Activated T-cell treated with anti-CD3 and anti-CD28 coated beads for 48 hours (primary cell): ENCODE data around the gene SLC2A4RG.

Source experiments
- DNase-seq: peaks from one replicate; pipeline ENCODE4 v3.0.0-alpha.2; 2020; ENCODE audit warnings: low read depth

The SLC2A4RG gene, protein sequence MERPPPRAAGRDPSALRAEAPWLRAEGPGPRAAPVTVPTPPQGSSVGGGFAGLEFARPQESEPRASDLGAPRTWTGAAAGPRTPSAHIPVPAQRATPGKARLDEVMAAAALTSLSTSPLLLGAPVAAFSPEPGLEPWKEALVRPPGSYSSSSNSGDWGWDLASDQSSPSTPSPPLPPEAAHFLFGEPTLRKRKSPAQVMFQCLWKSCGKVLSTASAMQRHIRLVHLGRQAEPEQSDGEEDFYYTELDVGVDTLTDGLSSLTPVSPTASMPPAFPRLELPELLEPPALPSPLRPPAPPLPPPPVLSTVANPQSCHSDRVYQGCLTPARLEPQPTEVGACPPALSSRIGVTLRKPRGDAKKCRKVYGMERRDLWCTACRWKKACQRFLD

DNA sequence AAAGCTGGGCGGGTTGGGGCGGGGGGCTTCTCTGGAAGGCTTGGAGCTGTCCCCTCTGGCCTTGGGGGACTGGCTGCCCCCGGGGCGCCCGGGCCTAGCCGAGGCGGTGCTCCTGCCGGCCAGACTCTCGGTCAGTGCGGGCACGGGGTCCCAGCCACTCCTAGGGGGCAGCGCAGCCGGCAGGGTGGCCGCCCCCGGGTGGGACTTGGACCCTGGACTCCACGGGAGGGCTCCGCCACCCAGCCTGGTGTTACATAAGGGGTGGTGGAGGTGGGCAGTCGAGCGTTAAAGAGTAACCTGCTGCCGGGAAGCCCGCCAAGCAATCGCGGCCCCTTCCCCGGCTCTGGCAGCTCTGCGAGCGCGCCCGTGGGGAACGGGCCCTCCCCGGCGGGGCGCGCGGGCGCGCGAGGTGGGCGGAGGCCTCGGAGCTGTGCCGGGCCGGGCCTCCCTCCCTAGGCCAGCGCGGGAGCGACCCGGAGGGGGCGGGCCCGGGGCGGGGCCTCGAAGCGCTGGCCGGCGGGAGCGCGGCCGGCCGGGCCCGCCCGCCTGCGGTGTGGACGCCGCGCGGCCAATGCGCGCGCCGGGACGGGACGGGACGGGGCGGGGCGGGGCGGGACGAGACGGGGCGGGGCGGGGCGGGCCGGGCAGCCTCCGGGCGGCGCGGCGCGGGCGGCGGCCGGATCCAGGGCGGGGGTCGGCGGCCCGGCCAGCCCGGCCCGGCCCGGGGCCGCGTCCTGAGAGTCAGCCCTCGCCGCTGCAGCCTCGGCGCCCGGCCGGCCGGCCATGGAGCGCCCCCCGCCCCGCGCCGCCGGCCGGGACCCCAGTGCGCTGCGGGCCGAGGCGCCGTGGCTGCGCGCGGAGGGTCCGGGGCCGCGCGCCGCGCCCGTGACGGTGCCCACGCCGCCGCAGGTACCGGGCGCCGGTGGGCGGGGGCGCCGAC, at the start of gene SLC2A4RG:
Gene SLC2A4RG (plus strand): TSS at position 647 of the 940 bp plus-strand sequence. CDS start 137 bp downstream, at position 784.
- peak; percentile 71 for DNase-seq

DNA sequence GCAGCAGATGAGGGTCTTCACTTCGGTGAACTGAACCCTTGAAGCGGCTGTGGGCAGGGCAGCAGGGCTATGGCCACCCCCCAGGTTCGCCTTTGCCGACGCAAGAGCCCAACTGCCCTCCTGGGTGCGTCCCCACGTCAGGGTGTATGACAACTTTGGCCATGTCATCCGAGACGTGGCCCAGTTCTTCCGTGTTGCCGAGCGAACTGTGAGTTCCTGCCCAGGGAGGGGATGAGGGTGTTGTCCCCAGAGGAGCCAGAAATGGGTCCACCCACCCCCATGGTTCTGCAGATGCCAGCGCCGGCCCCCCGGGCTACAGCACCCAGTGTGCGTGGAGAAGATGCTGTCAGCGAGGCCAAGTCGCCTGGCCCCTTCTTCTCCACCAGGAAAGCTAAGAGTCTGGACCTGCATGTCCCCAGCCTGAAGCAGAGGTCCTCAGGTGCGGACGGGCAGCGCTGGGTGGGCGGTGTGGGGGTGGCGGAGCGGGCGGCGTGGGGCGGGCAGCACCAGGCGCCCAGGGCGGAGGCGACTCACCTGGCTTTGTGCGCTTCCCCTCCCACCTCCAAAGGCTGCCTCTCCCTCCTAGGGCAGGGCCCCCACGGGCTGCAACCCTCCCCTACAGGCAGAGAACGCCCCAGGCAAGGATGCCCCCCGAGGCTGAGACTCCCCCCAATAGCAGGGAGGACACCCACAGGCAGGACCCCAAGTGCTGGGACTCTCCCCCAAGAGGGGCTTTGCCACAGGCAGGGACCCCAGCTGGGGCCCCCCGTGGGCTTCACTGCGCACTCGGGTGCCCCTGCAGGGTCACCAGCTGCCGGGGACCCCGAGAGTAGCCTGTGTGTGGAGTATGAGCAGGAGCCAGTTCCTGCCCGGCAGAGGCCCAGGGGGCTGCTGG, 49.3 kb upstream of the SLC2A4RG start:
- DNase-seq, result no peak

DNA sequence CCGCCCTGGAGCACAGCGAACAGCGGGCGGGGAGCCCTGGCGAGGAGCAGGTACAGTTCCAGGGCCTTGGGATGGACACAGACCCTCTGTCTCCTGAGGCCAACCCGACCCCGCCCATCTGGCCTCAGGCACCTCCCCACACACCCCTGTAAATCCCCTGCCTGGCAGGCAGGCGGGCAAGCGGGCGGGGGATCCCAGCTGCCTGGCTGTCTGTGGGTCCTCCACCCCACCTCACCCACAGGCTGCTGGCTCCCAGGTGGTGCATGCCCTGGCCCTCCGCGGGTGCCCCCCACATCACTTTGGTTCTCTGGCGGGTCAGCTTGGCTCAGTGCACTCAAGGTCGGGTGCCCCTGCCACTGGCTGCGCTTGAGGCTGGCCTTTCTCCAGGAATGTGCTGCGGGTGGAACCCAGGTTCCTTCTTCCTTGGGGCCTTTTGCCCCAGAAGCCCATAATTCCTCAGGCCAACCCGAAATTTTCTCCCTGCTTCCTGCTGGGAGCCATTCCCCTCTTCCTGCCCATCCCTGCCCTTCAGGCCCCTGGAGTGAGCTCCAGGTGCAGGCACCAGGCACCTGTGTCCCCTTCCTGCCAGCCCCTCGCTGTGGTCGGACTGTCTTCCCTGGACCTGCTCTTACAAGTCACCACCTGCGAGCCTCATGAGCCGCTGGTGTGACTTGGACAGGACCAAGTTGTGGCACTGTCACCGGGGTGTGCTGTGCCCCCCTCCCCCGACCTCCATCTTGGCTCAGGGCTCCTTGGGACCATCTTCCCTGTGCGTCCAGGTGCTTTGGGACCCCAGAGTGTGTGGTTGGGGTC, 48.5 kb upstream of the SLC2A4RG start:
- no peak for DNase-seq

DNA sequence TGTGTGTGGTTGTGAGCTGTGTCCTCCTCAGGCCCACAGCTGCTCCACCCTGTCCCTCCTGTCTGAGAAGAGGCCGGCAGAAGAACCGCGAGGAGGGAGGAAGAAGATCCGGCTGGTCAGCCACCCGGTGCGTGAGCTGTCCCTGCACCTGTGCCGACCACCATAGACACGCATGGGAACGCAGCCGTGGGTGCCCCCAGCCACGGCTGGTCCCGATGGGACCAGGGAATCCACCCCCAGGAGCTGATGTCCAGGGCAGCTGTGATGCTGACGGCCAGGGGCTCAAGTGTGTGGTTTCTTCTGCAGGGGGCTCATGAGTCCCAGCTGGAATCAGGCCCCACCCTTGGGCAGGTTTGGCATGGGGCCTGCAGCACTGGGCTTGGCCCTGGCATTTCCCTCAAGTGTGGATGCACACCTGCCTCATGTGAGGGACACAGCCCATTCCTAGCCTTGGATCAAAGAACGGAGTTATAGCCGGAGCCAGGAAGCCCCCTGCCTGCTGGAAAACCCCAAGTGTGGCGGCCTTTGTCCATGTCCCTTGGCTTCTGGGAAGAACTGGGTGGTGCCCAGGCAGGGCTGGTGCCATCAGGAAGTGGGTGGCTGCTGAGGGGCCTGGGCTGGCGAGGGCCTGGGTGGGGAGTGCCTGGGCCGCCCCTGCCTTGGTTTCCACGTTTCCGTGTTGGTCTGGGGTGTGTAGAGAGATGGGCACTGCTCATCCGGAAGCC, 47.7 kb upstream of the SLC2A4RG start:
- no peak for DNase-seq

DNA sequence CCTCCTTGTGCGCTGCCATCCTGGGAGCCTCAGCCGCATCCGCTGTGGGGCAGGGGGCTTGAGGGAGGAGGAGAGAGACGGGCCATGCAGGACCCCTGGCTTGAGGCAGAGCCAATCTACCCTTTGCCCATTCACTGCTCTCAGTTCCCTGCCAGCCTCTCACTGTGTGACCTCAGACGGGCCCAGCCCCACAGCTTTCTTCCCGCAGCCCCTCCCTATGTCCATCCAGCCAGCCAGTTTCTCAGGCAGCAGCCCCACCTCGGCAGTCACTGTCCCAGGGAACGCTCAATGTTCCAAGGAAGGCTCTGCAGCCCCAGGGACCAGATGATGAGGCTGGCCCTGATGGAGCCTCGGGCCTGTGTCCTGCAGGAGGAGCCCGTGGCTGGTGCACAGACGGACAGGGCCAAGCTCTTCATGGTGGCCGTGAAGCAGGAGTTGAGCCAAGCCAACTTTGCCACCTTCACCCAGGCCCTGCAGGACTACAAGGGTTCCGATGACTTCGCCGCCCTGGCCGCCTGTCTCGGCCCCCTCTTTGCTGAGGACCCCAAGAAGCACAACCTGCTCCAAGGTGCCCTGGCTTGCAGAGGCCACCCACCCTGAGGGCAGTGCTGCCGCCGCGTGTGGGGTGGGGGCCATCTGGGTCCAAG, 47.0 kb upstream of the SLC2A4RG start:
- no peak for DNase-seq

DNA sequence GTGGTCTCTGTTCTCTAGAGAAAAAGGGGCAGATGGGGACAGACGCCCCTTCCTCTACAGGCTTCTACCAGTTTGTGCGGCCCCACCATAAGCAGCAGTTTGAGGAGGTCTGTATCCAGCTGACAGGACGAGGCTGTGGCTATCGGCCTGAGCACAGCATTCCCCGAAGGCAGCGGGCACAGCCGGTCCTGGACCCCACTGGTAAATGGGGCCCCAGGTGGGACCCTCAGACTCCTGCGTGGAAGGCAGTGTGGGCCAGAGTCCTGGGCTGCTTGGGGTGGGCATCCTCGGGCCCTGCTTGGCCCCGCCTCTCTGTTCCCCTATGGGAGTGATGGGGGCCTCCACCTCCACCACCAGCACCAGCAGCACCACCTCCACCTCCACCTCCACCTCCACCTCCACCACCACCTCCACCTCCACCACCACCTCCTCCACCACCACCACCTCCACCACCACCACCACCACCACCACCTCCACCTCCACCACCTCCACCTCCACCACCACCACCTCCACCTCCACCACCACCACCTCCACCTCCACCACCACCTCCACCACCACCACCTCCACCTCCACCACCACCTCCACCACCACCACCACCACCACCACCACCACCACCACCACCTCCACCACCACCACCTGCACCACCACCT, 46.4 kb upstream of the SLC2A4RG start:
- DNase-seq, result no peak

DNA sequence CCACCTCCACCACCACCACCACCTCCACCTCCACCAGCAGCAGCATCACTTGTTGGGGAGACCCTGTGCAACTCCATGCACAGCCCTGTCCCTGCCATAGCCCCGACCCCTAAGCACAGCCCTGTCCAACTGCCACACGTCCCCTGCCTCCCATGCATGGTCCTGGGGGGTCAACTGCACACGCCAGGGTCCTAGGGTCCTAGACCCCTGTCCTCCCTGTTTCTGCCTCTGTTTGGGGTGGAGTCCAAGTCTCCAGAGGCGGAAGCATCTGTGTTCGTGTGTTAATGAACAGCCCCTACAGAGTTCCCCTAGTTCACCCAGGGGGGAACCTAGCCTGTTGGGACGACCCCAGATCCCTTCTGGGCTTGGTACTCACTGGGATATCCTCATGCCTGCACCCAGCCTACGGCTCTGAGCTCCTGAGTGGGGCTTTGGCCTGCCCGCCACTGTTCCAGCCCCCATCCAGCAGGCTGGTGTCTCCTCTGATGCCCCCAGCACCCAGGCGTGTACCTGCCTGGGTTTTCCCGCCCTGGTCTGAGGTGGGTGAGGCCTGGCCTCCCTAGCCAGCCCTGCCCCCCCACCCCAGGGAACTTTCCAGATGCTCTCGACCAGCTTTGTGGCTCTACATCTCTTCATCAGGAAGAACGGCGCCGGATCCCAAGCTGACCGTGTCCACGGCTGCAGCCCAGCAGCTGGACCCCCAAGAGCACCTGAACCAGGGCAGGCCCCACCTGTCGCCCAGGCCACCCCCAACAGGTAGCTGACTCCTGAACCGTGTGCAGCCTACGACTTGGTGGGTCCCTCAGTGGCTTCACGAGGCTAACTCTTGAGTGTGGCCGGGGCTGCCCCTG, 45.6 kb upstream of the SLC2A4RG start:
- no peak for DNase-seq

DNA sequence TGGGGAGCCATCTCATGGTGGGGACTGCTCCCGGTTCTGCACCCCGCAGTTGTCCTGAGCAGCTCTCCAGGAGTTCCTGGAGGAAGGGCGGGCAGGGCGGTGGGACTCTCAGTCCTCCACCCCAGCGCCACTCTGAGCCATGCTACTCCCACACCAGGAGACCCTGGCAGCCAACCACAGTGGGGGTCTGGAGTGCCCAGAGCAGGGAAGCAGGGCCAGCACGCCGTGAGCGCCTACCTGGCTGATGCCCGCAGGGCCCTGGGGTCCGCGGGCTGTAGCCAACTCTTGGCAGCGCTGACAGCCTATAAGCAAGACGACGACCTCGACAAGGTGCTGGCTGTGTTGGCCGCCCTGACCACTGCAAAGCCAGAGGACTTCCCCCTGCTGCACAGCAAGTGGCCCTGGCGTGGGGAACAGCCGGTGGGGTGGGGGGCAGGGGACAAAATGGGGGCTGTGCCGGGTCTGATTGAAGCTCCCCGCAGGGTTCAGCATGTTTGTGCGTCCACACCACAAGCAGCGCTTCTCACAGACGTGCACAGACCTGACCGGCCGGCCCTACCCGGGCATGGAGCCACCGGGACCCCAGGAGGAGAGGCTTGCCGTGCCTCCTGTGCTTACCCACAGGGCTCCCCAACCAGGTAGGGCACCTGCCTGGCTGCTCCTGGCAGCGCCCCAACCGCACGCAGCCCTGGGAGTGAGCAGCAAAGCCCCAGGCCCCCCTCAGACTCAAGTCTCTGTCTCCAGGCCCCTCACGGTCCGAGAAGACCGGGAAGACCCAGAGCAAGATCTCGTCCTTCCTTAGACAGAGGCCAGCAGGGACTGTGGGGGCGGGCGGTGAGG, 44.8 kb upstream of the SLC2A4RG start:
- DNase-seq, result no peak

DNA sequence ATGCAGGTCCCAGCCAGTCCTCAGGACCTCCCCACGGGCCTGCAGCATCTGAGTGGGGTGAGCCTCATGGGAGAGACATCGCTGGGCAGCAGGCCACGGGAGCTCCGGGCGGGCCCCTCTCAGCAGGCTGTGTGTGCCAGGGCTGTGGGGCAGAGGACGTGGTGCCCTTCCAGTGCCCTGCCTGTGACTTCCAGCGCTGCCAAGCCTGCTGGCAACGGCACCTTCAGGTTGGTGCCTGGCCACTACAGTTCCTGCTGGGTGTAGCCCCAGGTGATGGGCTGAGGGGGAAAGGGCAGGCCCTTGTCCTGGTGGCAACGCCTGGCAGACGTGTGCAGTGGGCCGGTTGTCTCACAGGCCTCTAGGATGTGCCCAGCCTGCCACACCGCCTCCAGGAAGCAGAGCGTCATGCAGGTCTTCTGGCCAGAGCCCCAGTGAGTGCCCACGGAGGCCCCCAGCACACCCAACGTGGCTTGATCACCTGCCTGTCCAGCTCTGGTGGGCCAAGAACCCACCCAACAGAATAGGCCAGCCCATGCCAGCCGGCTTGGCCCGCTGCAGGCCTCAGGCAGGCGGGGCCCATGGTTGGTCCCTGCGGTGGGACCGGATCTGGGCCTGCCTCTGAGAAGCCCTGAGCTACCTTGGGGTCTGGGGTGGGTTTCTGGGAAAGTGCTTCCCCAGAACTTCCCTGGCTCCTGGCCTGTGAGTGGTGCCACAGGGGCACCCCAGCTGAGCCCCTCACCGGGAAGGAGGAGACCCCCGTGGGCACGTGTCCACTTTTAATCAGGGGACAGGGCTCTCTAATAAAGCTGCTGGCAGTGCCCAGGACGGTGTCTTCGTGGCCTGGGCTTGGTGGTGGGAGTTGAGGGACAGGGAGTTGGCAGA, 43.9 kb upstream of the SLC2A4RG start:
- DNase-seq, result no peak

DNA sequence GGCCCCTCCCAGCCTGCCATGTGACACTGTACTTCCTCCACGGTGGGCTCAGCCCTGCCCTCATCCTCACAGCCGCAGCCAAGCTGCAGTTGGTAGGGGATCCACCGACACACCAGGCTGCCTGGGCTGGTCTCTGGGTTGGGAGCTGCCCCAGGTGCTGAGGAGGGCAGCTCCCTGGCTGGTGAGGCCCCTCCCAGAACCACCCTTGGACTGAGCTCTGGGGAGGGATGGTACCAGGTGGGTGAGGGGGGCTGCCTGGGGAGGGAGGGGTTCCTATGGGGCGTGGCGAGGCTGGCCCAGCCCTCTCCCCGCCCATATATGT, 43.3 kb upstream of the SLC2A4RG start:
- DNase-seq, result no peak

DNA sequence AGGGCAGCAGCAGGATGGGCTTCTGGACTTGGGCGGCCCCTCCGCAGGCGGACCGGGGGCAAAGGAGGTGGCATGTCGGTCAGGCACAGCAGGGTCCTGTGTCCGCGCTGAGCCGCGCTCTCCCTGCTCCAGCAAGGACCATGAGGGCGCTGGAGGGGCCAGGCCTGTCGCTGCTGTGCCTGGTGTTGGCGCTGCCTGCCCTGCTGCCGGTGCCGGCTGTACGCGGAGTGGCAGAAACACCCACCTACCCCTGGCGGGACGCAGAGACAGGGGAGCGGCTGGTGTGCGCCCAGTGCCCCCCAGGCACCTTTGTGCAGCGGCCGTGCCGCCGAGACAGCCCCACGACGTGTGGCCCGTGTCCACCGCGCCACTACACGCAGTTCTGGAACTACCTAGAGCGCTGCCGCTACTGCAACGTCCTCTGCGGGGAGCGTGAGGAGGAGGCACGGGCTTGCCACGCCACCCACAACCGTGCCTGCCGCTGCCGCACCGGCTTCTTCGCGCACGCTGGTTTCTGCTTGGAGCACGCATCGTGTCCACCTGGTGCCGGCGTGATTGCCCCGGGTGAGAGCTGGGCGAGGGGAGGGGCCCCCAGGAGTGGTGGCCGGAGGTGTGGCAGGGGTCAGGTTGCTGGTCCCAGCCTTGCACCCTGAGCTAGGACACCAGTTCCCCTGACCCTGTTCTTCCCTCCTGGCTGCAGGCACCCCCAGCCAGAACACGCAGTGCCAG, 42.8 kb upstream of the SLC2A4RG start, which contains the start of gene TNFRSF6B:
Gene TNFRSF6B (plus strand): TSS at position 25 of the 729 bp plus-strand sequence. CDS start 116 bp downstream, at position 141.
- DNase-seq, result no peak

DNA sequence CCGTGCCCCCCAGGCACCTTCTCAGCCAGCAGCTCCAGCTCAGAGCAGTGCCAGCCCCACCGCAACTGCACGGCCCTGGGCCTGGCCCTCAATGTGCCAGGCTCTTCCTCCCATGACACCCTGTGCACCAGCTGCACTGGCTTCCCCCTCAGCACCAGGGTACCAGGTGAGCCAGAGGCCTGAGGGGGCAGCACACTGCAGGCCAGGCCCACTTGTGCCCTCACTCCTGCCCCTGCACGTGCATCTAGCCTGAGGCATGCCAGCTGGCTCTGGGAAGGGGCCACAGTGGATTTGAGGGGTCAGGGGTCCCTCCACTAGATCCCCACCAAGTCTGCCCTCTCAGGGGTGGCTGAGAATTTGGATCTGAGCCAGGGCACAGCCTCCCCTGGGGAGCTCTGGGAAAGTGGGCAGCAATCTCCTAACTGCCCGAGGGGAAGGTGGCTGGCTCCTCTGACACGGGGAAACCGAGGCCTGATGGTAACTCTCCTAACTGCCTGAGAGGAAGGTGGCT, 42.2 kb upstream of the SLC2A4RG start:
- no peak for DNase-seq

DNA sequence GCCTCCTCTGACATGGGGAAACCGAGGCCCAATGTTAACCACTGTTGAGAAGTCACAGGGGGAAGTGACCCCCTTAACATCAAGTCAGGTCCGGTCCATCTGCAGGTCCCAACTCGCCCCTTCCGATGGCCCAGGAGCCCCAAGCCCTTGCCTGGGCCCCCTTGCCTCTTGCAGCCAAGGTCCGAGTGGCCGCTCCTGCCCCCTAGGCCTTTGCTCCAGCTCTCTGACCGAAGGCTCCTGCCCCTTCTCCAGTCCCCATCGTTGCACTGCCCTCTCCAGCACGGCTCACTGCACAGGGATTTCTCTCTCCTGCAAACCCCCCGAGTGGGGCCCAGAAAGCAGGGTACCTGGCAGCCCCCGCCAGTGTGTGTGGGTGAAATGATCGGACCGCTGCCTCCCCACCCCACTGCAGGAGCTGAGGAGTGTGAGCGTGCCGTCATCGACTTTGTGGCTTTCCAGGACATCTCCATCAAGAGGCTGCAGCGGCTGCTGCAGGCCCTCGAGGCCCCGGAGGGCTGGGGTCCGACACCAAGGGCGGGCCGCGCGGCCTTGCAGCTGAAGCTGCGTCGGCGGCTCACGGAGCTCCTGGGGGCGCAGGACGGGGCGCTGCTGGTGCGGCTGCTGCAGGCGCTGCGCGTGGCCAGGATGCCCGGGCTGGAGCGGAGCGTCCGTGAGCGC, 41.6 kb upstream of the SLC2A4RG start:
- DNase-seq, result no peak

DNA sequence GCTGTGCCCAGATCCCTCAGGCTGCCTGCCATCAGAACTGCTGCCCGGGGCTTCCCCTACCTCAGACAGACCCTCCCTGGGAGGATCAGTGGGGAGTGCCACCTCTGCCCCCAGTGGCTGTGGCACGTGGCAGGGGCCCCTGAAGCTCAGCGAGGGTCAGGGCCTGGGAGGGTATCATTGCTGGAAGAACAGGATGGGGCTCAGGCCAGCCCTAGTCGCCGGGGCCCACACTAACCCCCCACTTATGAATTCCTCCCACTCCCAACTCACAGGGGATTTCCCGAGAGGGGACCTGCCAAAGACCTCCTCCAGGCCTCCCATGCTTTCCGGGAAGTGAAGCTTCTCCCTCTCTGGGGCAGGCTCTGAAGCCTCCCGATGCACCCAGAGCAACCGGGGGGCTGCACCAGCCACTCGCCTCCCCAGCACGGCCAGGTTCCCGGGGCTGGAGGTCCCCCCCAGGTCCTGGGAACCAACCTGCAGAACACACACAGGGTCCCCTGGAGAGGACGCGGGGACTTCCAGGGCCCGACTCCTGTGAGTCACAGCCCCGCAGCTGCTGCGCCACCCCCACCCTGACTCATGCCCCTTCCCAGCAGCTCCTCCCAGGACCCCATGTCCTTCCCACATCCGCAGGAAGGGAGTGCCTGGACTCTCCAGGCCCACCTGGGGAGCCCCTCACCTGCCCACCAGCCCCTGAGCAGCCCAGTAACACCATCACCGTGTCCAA, 40.7 kb upstream of the SLC2A4RG start:
- peak; percentile 62 for DNase-seq
